SU-DHL-6 (cell line): ENCODE measurements around the gene PTPRJ.

ENCODE experiments used
- H2AFZ ChIP-seq: fragments of 200-600 bp; sonication (generic); 2 replicates; pipeline ENCODE4 v1.6.1; 2014; ENCODE audit warnings: low read depth, mild to moderate bottlenecking, moderate library complexity, mixed read lengths, antibody characterized with exemption, low read length; ENCODE audit not compliant: severe bottlenecking
- H3F3A ChIP-seq: fragments of 200-600 bp; shearing (Covaris generic); 2 replicates; pipeline ENCODE4 v1.6.0; 2016; ENCODE audit warnings: antibody characterized with exemption, mild to moderate bottlenecking; ENCODE audit not compliant: insufficient read depth
- H3K27ac ChIP-seq: fragments of 200-600 bp; sonication (generic); 2 replicates; pipeline ENCODE4 v1.5.1; 2016; ENCODE audit warnings: low read depth, mild to moderate bottlenecking, low read length, moderate library complexity, mixed read lengths
- H3K27me3 ChIP-seq: fragments of 200-600 bp; sonication (generic), shearing (Covaris generic); 2 replicates; pipeline ENCODE4 v1.6.0; 2014; ENCODE audit warnings: mild to moderate bottlenecking, low read length
- H3K36me3 ChIP-seq: fragments of 200-600 bp; sonication (generic); 2 replicates; pipeline ENCODE4 v1.6.1; 2014; ENCODE audit warnings: mild to moderate bottlenecking, low read length, mixed read lengths
- H3K4me2 ChIP-seq: fragments of 300-600, 200-600 bp; shearing (Covaris generic), sonication (generic); 2 replicates; pipeline ENCODE4 v1.6.0; 2014; ENCODE audit warnings: low read length, low read depth, mild to moderate bottlenecking; ENCODE audit not compliant: poor library complexity, severe bottlenecking
- H3K4me3 ChIP-seq: fragments of 200-600 bp; sonication (generic); 2 replicates; pipeline ENCODE4 v1.5.1; 2014; ENCODE audit warnings: antibody characterized with exemption, low read length, mild to moderate bottlenecking, mixed read lengths; ENCODE audit not compliant: insufficient read depth, poor library complexity, severe bottlenecking
- H3K79me2 ChIP-seq: fragments of 200-600 bp; sonication (generic); 2 replicates; pipeline ENCODE4 v1.6.1; 2014; ENCODE audit warnings: mild to moderate bottlenecking, low read length, moderate library complexity; ENCODE audit not compliant: insufficient read depth
- H3K9ac ChIP-seq: fragments of 200-600 bp; sonication (generic); 2 replicates; pipeline ENCODE4 v1.7.0; 2014; ENCODE audit warnings: mild to moderate bottlenecking, low read length
- H3K9me2 ChIP-seq: fragments of 200-600 bp; sonication (generic); replicated peaks from 2 replicates; pipeline ENCODE4 v1.6.1; 2014; ENCODE audit warnings: low read length; ENCODE audit not compliant: insufficient read depth
- H3K9me3 ChIP-seq: fragments of 200-600 bp; sonication (generic); 2 replicates; pipeline ENCODE4 v1.6.1; 2014; ENCODE audit warnings: low read length, mixed read lengths; ENCODE audit not compliant: insufficient read depth
- H4K20me1 ChIP-seq: fragments of 200-600 bp; sonication (generic); 2 replicates; pipeline ENCODE4 v1.6.1; 2014; ENCODE audit warnings: low read depth, mild to moderate bottlenecking, antibody characterized with exemption, low read length, moderate library complexity, mixed read lengths
- EZH2phosphoT487 ChIP-seq: fragments of 200-600 bp; sonication (generic), shearing (Covaris generic); conservative IDR thresholded peaks from 2 replicates; pipeline ENCODE4 v1.6.1; 2018; ENCODE audit warnings: mild to moderate bottlenecking, antibody characterized with exemption, low read length, moderate library complexity, mixed read lengths
- TF ChIP-seq, protein P1 (sequence below): fragments of 200-600 bp; sonication (generic); IDR thresholded peaks from one replicate; pipeline ENCODE4 v1.5.1; 2017; ENCODE audit warnings: antibody characterized with exemption, mild to moderate bottlenecking, low read length, moderate library complexity; ENCODE audit not compliant: insufficient read depth, poor library complexity, severe bottlenecking

PTPRJ gene

DNA sequence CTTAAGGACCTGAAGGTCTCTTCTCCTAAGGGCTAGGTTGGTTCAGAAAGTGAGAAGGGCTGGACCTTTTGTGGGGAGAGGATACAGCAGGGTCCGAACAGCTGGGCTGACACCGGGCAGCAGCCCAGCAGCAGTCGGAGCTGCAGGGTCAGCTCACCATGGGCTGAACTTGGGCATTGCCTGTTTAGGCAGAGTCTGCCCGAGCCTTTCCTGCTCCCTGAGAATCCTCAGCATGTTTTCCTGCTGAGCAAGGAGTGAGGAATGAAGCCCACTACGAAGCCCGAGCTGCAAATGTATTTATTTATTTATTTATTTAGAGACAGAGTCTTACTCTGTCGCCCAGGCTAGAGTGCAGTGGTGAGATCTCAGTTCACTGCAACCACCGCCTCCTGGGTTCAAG lies 83.9 kb downstream of the PTPRJ start:
- no peaks in the 10 kb centered on the region for H3K27me3 ChIP-seq
- no peak overlapping the region for H2AFZ ChIP-seq
- H3K4me3 ChIP-seq: no peak overlapping the region
- H3K9me3 ChIP-seq: no peaks in the 10 kb centered on the region
- no peaks in the 10 kb centered on the region for H3K79me2 ChIP-seq
- no peak overlapping the region for H3K9ac ChIP-seq
- H3K9me2 ChIP-seq: no peaks in the 10 kb centered on the region
- H3F3A ChIP-seq: no peaks in the 10 kb centered on the region
- no peaks in the 10 kb centered on the region for H3K36me3 ChIP-seq
- H4K20me1 ChIP-seq: no peaks in the 10 kb centered on the region
- no peak for TF ChIP-seq EZH2phosphoT487
- TF ChIP-seq, protein P1, sequence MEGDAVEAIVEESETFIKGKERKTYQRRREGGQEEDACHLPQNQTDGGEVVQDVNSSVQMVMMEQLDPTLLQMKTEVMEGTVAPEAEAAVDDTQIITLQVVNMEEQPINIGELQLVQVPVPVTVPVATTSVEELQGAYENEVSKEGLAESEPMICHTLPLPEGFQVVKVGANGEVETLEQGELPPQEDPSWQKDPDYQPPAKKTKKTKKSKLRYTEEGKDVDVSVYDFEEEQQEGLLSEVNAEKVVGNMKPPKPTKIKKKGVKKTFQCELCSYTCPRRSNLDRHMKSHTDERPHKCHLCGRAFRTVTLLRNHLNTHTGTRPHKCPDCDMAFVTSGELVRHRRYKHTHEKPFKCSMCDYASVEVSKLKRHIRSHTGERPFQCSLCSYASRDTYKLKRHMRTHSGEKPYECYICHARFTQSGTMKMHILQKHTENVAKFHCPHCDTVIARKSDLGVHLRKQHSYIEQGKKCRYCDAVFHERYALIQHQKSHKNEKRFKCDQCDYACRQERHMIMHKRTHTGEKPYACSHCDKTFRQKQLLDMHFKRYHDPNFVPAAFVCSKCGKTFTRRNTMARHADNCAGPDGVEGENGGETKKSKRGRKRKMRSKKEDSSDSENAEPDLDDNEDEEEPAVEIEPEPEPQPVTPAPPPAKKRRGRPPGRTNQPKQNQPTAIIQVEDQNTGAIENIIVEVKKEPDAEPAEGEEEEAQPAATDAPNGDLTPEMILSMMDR: no peak
- no peak overlapping the region for H3K27ac ChIP-seq
- H3K4me2 ChIP-seq: no peak overlapping the region

GRCh38 chr11:48066881-48067800 lies 86.8 kb downstream of the PTPRJ start:
- Histone ChIP-seq H3K4me2 (no peak overlapping the region), H3K9me2 (no peaks in the 10 kb centered on the region), H3K4me3 (no peak overlapping the region), H3K27me3 (no peaks in the 10 kb centered on the region), H3K9me3 (no peaks in the 10 kb centered on the region), H3K9ac (no peak overlapping the region), H3K36me3 (no peaks in the 10 kb centered on the region), H2AFZ (no peak overlapping the region), H3K27ac (no peak overlapping the region), H3K79me2 (no peaks in the 10 kb centered on the region), H3F3A (no peaks in the 10 kb centered on the region), H4K20me1 (no peaks in the 10 kb centered on the region)
- TF ChIP-seq, protein P1: no peak
- TF ChIP-seq EZH2phosphoT487: no peak

- no peak overlapping the region for H3K4me3 ChIP-seq
- H3K9me2 ChIP-seq: no peaks in the 10 kb centered on the region
- H4K20me1 ChIP-seq: no peaks in the 10 kb centered on the region
- no peaks in the 10 kb centered on the region for H3K79me2 ChIP-seq
- H2AFZ ChIP-seq: no peak overlapping the region
- H3F3A ChIP-seq: no peaks in the 10 kb centered on the region
- no peaks in the 10 kb centered on the region for H3K27me3 ChIP-seq
- H3K36me3 ChIP-seq: no peaks in the 10 kb centered on the region
- H3K27ac ChIP-seq: no peak overlapping the region
- TF ChIP-seq, protein P1: no peak
- no peak for TF ChIP-seq EZH2phosphoT487
- H3K9me3 ChIP-seq: no peaks in the 10 kb centered on the region
- H3K4me2 ChIP-seq: no peak overlapping the region
- H3K9ac ChIP-seq: no peak overlapping the region
Measured at GRCh38 chr11:48073031-48073861, 92.9 kb downstream of the PTPRJ start.
